HG03378 (cell line): ENCODE data around the gene FOXN4.

Experiments
- ATAC-seq: cut with Tn5 transposase; IDR thresholded peaks from one replicate; pipeline ENCODE4 v1.9.1; 2021; ENCODE audit warnings: mild to moderate bottlenecking, moderate library complexity; ENCODE audit not compliant: unreplicated experiment

Gene FOXN4

DNA sequence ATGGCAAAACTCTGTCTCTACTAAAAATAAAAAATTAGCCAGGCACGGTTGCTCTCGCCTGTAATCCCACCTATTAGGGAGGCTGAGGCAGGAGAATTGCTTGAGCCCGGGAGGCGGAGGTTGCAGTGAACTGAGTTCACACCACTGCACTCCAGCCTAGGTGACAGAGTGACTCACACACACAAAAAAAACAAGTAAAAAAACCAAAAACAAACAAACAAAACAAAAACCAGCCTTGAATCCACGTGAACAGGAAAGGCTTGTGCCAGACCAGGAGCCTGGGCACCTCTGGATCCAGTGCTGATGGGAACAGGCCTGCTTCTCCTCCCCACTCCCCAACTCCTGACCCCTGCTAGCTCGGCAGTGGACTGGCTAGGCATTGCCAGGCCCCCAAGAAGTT, 3.5 kb downstream of the FOXN4 start:
- ATAC-seq = no peak

DNA sequence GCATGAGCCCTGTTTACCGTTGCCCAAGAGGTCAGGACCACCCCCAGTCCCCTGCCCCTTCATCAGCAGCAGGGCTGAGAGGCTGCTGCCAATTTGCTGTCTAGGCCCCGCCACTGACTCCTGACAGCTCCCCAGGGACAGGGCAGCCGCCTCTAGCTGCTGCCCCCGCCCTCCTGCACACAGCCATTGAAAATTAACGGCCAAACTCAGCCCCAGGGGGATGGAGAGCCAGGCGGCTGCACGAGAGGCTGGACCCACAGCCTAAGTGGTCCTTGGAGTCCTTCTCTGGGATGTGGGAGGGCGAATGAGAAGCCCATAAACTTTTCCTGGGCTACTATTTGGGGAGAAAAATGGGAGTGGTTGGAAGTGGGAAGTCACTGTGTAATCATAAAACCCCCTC, 4.6 kb downstream of the FOXN4 start:
- no peak for ATAC-seq

DNA sequence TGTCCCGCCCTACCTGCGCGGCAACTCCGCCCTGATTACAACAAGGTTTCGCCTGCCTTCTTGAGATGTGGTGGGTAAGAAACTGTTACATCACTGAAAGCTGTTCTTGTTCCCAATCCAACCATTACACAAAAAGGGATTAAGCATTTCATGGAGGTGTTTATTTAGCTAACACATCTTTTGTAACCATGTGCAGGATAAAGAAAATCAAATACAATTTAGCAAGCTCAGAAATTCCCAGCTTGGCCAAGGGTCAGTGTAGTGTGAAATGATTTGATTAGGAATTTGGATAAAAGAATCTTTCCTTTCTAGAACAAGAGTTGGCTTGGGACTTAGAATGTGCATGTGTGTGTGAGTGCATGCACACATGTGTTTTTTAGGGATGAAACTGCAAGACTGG, 6.3 kb downstream of the FOXN4 start:
- no peak for ATAC-seq

DNA sequence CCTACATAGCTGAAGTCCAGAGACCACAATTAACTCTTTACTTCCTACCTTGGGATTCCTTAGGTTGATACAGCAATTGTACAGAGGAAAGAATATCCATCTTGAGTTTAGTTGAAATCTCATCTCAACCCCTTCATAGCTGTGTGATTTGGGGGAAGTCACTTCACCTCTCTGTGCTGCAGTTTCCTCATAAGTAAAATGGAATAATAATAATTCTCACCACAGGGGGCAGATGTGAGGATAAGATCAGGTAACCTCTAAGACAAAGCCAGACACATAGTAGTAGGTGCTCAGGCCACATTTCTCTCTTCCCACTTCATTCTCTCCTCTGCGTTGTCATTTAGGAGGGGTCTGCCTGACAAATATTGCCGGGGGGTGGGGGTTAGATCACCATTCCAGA, 6.7 kb downstream of the FOXN4 start:
- no peak for ATAC-seq

DNA sequence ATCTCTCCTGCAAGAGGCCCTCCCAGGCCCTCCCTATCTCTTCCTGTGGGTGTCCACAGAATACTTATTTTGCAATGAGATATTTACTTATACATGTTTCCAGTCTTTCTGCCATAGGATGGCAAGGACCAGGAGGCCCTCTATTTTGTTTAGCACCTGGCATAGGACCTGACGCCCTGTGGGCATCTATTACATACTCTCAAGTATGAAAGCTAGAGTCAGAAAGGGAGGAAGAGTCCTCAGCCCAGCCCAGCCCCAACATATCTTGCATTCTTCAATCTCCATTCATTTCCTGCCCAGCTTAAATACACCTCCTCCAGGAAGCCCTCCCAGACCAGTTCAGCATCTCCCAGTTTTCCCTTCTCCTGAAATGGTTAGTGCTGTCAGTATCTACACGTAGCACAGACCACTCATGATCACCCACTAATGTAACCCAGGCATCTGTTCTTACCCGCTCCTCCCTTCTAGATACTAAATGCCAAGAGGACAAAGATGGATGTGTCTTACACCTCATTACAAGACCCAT, 7.4 kb downstream of the FOXN4 start:
- ATAC-seq = no peak

DNA sequence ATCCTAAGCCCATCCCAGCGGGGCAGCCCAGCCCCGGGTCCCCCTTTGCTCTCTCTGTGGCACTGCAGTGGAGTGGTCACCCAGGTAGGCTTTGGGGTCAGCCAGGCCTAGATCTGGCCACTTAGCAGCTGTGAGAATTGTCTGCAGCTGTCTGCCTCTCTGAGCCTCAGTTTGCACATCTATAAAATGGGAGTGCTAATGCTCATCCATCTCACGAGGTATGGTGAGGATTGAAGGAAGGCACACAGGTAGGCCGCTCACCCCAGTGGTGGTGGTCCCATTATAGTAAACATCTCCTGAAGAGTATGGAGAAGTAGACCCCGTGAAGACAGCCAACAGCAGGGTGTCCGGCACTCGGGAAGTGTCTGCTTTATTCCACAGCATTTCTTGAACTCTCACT, 9.2 kb downstream of the FOXN4 start:
- ATAC-seq = no peak

DNA sequence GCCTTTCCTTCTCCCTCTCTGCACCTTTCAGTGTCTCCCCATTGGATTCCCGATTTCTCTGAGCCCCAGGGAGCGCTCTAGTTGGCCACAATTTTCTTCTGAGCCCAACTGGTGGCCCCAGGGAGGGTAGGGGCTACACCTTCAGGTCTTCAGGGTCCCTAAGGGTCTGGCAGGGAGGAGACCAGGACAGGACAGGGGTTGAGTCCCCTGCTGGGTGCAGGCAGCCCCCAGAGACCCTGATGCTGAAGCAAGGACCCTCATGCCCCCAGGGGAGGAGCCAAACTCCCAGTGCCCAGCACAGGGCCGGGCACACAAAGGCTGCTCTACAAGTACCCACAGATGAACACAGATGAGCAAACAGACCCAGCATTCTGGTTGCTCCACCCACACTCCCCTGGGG, 12.7 kb downstream of the FOXN4 start:
- ATAC-seq = no peak

DNA sequence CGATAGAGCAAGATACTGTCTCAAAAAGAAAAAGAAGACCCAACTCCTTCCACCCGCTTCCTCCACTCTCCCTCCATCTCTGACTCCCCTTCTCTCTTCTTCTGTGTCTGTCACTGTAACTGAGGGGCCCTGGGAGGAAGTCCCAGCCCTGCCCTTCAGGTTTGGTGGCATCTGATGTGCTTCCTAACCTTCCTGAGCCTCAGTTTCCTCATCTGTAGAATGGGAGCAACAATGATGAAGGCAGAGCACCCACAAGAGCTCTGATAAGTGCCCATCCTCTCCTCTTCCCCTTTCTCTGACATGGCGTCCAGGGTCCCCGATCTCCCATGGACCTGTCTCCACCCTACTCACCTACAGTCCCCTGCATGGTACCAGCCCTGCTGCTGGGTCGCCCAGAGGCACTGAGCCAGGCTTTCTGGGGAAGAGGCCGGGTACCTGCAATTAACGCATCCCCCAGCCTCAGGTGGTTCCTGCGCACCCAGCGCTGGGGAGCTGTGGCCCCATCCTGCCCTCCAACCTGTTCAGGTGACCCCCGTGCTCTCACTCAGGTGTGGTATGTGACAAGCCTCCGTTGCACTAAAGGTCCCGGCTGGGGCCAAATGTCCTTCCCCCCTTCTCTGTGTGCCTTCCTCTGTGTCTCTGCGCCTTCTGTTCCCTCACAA, 13.2 kb downstream of the FOXN4 start:
- ATAC-seq = no peak

DNA sequence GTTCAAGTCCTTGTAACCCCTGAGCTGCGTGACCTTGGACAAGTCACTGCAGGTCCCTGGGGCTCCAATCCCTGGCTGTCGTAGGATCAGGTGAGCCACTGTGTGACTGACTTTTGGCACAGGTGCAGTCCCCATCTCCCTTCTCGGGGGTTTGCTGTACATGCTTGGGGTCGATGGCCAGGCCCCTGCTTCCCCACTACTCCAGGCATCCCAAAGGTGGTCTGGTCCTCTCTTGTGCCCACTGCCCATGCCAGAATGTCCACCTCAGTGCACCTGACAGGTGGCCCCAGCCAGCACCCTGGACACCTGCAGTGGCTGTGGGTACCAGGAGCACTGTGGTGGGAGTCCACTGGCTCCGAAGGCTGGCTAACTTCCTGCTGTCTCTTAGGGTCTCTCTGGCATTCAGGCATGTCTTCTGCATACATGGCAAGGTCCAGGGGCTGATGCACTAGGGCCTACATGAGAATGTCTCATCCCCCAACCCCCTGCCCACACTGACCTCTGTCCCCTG, 14.7 kb downstream of the FOXN4 start:
- no peak for ATAC-seq

DNA sequence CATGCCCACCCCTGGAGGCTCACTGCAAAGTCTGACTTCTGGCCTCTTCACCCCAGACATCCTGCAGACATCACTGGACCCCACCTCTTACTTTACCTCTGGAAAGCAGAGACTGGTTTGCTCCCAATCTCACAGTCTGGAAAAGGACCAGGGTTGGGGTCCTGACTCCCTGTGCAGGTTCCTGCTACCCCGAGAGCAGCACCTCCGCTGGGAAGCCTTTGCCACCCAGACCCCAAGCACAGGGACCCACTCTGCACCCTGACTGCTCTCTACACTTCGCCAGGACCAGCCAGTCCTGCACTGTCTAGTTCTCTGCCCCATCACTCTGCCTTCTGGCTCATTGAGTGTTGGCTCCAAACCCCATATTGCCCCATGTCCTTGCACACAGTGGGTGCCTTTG, 16.0 kb downstream of the FOXN4 start:
- ATAC-seq = no peak

DNA sequence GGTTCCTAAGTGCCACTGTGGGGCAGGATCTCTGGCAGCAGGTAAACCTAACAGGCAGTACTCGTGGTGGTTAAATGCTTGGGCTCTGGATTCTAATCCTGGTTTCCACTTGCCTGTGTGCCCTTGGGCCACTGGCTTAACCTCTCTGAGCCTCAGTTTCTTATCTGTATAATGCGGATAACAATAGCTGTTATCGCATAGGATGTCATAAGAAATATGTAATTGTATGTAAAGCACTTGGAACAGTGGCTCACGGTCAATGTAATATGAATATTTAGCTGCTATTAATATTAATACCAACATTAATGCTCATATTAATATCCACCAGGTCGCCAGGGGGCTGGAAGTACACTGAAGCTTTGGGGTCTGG, 16.8 kb downstream of the FOXN4 start:
- no peak for ATAC-seq

DNA sequence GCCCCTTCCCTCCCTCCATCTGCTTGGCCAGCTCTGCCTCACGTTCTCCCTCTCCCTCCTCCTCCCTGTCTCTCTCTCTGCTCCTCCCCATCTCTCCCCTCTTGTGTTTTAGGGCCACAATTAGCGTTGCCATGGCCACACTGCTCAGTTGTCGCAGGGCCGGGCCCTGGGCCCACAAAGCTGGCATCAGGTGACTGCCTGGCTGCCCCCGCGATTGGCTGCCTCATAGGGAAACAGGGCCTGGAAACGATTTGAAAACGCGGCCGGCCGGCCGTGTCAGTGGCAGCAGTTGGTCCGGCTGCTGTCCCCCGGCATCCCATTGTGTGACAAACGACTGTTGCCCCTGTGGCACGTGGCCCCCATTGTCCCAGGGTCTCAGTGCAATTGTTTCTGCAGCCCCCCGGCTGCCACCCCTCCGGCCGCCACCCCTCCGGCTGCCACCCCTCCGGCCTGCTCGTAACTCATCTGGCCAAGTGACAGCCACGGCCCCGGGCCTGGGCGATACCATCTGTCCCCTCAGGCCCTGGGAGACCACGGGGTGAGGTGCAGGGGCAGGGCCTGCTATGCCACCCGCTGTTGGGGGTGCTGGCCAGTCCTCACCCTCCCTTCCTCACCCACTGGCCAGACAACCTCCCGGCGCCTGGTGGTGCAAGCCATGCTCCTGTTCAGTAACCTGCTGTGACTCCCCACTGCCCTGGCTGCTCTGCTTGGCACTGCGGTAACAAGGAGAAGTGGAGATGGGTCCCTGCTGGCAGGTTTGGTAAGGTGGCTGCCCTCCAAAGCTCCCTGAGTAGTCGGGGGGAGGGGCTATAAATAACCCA, 17.4 kb downstream of the FOXN4 start:
- no peak for ATAC-seq

DNA sequence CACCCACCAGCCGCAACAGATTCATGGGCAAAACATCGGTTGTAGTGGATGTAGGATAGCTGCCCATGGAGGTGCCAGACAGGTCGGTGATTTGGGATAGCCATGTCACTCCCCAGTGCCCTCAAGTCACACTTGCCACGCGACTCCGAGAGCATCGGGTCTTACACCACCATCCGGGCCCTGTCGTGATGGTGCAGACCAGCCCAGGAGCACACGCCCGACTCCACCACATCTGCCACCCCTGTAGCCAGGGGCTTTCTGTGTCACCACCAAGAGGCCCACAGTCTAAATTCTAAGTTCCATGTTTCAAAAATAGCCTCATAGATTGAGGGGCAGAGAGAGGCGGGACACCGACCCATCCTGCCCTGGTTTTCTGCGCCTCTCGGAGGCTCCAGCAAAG, 18.0 kb downstream of the FOXN4 start:
- no peak for ATAC-seq

DNA sequence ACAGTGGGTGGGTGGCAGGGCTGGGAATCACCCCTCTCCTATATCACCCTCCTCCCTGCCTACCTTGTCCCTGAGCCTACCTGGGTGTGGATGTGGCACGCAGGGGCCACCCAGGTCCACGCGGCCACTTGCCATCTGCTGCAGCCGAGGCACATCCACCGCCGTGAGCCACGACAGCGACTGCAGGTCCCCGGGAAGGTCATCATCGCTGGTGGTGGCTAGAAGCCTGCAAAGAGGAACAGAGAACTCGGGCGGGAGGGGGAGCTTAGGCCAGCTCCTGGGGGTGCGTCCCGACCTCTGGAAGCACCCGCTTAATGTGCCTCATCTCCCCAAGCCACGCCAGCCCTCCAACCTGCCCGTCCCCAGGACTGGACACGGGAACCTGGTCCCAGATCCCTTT, 19.0 kb downstream of the FOXN4 start:
- ATAC-seq = no peak

DNA sequence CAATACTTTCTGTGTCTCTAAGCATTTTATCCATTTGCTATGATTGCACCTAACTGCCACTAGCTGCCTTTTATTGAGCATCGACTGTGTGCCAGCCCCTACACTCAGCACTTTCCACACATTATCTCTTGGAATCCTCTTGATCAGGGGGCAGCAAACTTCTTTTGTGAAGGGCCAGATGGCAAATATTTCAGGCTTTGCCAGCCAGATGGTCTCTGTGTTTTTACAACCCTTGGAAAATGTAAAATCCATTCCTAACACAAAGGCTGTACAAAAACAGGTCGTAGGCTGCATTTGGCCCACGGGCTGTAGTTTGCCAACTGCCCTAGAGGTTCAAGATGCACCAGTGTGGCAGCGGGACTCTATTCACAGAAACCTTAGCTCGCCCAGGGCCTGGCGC, 19.5 kb downstream of the FOXN4 start:
- no peak for ATAC-seq

DNA sequence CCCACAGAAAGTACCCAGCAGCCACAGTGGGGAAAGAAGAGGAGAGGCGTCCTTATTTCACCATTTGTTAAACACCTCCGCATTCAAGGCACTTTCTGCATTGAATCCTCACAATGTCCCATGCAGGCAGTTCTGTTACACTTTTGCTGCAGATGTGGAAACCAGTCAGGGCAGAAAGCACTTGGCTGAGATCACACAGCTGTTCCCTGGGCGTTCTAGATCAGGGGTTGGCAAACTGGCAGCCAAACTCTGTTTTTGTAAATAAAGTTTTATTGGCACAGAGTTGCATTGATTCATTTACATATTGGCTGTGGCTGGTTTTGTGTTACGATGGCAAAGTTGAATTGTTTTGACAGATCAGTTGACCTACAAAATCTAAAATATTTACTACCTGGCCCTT, 20.1 kb downstream of the FOXN4 start:
- no peak for ATAC-seq

DNA sequence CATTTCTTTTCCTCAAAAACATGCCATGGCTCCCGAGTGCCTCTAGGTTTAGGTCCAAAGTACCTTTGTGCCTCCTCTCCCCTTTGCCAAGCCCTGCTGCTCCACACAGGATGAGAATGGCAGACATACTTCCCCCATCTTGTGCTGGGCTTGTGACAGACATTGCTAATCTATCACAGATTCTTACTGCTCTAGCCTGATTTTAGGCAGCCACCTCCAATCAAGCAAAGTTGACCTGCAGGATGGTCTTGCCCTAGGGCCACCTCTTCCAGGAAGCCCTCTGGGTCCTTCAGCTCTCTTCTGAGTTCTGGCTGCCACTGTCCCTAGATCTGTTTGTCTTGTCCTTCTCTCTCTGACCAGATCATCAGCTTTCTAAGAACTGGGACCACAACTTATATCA, 20.5 kb downstream of the FOXN4 start:
- ATAC-seq = no peak

DNA sequence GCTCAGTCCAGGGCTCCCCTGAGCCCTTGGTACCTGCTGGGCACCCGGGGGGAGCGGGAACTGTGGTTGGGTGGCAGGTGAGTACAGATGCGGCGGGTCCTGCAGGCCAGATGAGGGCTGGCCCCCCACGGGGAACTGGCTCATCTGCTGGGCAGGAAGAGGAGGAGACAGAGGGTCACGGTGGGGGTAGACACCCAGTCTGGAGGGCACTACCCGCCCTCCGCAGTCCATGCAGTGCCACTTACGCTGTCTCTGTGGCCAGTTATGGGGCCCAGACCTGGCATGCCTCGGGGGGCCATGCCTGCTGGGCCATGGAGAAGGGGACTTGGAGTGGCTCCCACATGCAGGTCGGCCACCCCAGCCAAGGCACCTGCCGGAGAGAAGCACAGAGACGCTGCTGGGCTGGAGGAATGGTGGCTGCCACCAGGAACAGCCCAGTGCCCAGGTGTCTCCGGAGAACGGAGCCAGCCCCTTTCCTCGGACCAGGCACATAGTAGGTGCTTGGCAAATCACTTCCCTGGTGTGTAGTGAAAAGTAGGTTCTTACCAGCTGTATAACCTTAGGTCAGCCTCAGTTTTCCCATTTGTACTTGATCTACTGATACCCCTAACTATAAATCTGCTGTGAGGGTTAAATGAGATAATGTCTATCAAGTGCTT, 21.1 kb downstream of the FOXN4 start:
- ATAC-seq = no peak

DNA sequence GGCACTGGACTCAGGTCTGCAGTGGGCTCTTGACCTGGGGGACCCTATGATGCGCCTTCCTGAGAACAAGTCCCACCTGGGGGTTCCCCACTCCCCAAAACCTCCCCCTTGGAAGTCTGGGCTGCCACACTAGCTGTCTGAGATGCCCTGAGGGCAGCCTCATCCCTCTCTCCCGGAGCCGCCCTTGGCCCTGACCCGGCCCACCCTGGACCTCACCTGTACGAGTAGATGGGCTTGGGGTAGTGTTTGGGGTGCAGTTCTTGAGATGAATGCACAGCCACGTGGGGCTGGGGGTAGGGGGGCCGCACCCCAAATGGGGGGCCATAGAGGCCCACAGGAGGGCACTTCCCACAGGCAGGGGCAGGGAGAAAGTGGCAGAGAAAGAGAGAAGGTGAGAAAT, 21.9 kb downstream of the FOXN4 start:
- ATAC-seq = no peak

DNA sequence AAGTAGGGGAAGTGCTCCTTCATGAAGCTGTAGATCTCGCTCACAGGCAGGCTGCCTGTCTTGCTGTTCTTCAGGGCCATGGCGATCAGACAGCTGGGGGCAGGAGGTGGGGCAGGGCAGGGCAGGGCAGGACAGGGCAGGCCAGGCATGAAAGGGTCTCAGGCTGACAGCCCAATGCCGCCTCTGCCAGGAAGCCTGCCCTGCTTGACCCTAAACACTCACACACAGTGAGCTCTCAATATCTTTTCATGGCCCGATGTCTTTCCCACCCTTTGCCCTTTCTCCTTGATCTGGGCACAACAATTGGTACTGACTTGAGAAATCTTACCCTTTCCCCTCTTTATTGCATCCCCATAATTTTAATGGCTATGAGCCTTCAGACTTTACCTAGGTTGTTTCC, 22.4 kb downstream of the FOXN4 start:
- ATAC-seq = no peak

DNA sequence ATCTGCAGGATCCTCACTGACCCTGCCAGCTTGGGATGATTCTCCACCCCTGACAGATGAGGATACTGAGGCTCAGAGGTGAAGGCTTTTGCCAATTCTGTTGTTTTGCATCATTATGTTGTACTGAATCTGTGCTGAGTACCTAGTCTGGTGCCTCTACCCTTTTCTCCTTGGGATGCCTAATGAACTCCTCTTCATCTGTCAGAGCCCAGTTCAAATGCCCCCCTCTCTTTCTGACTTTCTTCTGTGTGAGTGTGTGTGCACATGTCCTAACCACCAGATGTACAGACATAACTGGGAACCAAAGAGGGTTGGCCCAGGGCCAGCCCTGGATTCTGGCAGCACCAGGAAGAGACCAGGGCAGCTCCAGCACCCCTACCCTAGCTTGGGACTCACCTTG, 22.8 kb downstream of the FOXN4 start:
- no peak for ATAC-seq

DNA sequence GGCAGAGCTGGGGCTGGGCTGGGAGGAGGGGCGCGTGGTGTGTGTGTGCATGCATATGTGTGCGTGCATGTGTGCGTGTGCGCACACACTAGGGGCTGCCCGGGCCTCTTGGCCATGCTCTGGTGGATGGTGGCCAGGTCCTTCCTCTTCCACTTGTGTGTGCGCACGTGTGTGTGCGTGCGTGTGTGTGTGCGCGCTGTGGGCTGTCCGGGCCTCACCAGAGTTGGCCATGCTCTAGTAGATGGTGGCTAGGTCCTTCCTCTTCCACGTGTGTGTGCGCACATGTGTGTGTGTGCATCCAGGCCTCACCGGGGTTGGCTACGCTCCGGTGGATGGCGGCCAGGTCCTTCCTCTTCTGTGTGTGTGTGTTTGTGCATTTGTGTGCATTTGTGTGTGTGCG, 24.7 kb downstream of the FOXN4 start:
- ATAC-seq = no peak
